H1 (cell line): ENCODE measurements around the gene PEX14. TPM values are rescaled to one million over a fixed set of nuclear protein-coding genes. Genes with fewer than 3 reads are reported as not detected.

ENCODE experiments used
- CHD2 ChIP-seq: IDR thresholded peaks from 2 replicates; pipeline ENCODE4 v1.6.1; 2012; ENCODE audit warnings: low read length, improper control_type of control experiment
- CTBP2 ChIP-seq: IDR thresholded peaks from 2 replicates; pipeline ENCODE4 v1.7.0; 2011; ENCODE audit warnings: borderline replicate concordance, mild to moderate bottlenecking, moderate library complexity, mixed read lengths, low read length; ENCODE audit not compliant: insufficient read depth, insufficient read length
- EGR1 ChIP-seq: IDR thresholded peaks from 2 replicates; pipeline ENCODE4 v1.6.1; 2011; ENCODE audit warnings: low read depth, low read length, borderline replicate concordance
- FOSL1 ChIP-seq: IDR thresholded peaks from 2 replicates; pipeline ENCODE4 v1.6.1; 2011; ENCODE audit warnings: mild to moderate bottlenecking, low read depth, low read length, moderate library complexity; ENCODE audit not compliant: insufficient read depth
- RXRA ChIP-seq: IDR thresholded peaks from 2 replicates; pipeline ENCODE4 v1.6.1; 2011; ENCODE audit warnings: low read depth, mild to moderate bottlenecking, low read length, moderate library complexity; ENCODE audit not compliant: insufficient read depth
- SRF ChIP-seq: IDR thresholded peaks from 2 replicates; pipeline ENCODE4 v1.6.1; 2011; ENCODE audit warnings: mild to moderate bottlenecking, low read depth, low read length, moderate library complexity
- SUZ12 ChIP-seq: fragments of 200-600 bp; sonication (generic); IDR thresholded peaks from 2 replicates; pipeline ENCODE4 v1.6.1; 2012; ENCODE audit warnings: mild to moderate bottlenecking, inconsistent platforms, low read length, moderate library complexity, mixed read lengths
- TAF1 ChIP-seq: IDR thresholded peaks from 2 replicates; pipeline ENCODE4 v1.6.1; 2011; ENCODE audit warnings: mild to moderate bottlenecking, low read depth, low read length
- TAF7 ChIP-seq: optimal IDR thresholded peaks from 2 replicates; pipeline ENCODE3; 2011; ENCODE audit warnings: low read depth, mild to moderate bottlenecking, inconsistent platforms, low read length, moderate library complexity, borderline replicate concordance
- TCF12 ChIP-seq: IDR thresholded peaks from 2 replicates; pipeline ENCODE4 v1.6.1; 2011; ENCODE audit warnings: low read depth, mild to moderate bottlenecking, low read length
- polyA plus RNA-seq, 7 experiments: library from polyadenylated mRNA; depleted of rRNA in 3 of 7; stranded (reverse) in 5 of 7; unstranded in 2 of 7; fragments of >200 nt in 5 of 7; fragments of 200-250 nt in 2 of 7; gene quantifications; 1 replicate in 5 of 7; 2 replicates in 1 of 7; 4 replicates in 1 of 7; pipeline versions ENCODE4 v1.2.1 to v1.2.3, GENCODE V29; 2011 to 2013; ENCODE audit warnings: missing spikeins in 2 of 7, mixed read lengths in 2 of 7
- total RNA-seq: library from RNA; stranded (reverse); fragmentation: NEBNext Ultra II Directional; extraction: Animal tissue kit (Norgen Biotek cat#: 25700); gene quantifications from 2 replicates; pipeline ENCODE4 v1.2.1, GENCODE V29; 2021
- TF ChIP-seq, protein P1 (sequence below): fragments of 300-600 bp; sonication (generic); IDR thresholded peaks from 2 replicates; pipeline ENCODE4 v1.7.1; 2012; ENCODE audit warnings: low read length, moderate library complexity, mild to moderate bottlenecking, inconsistent platforms; ENCODE audit not compliant: insufficient replicate concordance
- TF ChIP-seq, protein P2 (sequence below): IDR thresholded peaks from 2 replicates; pipeline ENCODE4 v1.6.1; 2012; ENCODE audit warnings: inconsistent platforms

The PEX14 gene
- total and polyA plus RNA-seq, 2 of the 8 experiments (the other 6 are each of a cell fraction or from before 2014, with no cell fraction given), result 13.0 to 19.8 TPM

DNA sequence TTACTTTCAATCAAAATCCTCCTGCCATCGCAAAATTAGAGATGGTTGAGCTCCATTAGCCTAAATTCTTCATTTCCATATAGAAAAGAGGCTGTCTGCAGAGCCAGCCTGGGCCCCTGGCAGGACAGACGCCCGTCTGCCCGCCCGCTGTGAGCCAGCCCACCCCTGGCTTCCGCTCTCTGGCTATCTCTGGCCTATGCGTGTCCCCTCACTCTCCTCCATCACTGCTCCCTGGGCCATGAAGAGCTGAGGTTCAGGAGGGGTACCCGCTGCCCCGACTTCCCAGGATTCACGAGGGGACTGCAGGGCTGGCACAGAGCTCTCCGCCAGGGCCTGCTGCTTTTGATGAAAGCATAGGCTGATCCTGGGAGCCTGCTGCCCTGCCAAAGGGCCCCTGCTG, 204.1 kb downstream of the PEX14 start (continued):
- TF ChIP-seq, protein P1, sequence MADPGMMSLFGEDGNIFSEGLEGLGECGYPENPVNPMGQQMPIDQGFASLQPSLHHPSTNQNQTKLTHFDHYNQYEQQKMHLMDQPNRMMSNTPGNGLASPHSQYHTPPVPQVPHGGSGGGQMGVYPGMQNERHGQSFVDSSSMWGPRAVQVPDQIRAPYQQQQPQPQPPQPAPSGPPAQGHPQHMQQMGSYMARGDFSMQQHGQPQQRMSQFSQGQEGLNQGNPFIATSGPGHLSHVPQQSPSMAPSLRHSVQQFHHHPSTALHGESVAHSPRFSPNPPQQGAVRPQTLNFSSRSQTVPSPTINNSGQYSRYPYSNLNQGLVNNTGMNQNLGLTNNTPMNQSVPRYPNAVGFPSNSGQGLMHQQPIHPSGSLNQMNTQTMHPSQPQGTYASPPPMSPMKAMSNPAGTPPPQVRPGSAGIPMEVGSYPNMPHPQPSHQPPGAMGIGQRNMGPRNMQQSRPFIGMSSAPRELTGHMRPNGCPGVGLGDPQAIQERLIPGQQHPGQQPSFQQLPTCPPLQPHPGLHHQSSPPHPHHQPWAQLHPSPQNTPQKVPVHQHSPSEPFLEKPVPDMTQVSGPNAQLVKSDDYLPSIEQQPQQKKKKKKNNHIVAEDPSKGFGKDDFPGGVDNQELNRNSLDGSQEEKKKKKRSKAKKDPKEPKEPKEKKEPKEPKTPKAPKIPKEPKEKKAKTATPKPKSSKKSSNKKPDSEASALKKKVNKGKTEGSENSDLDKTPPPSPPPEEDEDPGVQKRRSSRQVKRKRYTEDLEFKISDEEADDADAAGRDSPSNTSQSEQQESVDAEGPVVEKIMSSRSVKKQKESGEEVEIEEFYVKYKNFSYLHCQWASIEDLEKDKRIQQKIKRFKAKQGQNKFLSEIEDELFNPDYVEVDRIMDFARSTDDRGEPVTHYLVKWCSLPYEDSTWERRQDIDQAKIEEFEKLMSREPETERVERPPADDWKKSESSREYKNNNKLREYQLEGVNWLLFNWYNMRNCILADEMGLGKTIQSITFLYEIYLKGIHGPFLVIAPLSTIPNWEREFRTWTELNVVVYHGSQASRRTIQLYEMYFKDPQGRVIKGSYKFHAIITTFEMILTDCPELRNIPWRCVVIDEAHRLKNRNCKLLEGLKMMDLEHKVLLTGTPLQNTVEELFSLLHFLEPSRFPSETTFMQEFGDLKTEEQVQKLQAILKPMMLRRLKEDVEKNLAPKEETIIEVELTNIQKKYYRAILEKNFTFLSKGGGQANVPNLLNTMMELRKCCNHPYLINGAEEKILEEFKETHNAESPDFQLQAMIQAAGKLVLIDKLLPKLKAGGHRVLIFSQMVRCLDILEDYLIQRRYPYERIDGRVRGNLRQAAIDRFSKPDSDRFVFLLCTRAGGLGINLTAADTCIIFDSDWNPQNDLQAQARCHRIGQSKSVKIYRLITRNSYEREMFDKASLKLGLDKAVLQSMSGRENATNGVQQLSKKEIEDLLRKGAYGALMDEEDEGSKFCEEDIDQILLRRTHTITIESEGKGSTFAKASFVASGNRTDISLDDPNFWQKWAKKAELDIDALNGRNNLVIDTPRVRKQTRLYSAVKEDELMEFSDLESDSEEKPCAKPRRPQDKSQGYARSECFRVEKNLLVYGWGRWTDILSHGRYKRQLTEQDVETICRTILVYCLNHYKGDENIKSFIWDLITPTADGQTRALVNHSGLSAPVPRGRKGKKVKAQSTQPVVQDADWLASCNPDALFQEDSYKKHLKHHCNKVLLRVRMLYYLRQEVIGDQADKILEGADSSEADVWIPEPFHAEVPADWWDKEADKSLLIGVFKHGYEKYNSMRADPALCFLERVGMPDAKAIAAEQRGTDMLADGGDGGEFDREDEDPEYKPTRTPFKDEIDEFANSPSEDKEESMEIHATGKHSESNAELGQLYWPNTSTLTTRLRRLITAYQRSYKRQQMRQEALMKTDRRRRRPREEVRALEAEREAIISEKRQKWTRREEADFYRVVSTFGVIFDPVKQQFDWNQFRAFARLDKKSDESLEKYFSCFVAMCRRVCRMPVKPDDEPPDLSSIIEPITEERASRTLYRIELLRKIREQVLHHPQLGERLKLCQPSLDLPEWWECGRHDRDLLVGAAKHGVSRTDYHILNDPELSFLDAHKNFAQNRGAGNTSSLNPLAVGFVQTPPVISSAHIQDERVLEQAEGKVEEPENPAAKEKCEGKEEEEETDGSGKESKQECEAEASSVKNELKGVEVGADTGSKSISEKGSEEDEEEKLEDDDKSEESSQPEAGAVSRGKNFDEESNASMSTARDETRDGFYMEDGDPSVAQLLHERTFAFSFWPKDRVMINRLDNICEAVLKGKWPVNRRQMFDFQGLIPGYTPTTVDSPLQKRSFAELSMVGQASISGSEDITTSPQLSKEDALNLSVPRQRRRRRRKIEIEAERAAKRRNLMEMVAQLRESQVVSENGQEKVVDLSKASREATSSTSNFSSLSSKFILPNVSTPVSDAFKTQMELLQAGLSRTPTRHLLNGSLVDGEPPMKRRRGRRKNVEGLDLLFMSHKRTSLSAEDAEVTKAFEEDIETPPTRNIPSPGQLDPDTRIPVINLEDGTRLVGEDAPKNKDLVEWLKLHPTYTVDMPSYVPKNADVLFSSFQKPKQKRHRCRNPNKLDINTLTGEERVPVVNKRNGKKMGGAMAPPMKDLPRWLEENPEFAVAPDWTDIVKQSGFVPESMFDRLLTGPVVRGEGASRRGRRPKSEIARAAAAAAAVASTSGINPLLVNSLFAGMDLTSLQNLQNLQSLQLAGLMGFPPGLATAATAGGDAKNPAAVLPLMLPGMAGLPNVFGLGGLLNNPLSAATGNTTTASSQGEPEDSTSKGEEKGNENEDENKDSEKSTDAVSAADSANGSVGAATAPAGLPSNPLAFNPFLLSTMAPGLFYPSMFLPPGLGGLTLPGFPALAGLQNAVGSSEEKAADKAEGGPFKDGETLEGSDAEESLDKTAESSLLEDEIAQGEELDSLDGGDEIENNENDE, result no peak
- TF ChIP-seq EGR1, result no peak
- TF ChIP-seq FOSL1, result no peak
- TF ChIP-seq TAF7, result no peak
- TF ChIP-seq TAF1, result no peak
- TF ChIP-seq SRF, result no peak
- TF ChIP-seq CTBP2, result no peak
- TF ChIP-seq, protein P2, sequence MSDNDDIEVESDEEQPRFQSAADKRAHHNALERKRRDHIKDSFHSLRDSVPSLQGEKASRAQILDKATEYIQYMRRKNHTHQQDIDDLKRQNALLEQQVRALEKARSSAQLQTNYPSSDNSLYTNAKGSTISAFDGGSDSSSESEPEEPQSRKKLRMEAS, result no peak
- TF ChIP-seq SUZ12, result no peak
- no peak for TF ChIP-seq RXRA
- no peak for TF ChIP-seq CHD2
- TF ChIP-seq TCF12, result no peak
